BLaER1 (cell line): ENCODE measurements around the gene NR2F1.

Source experiments
- H3K27ac ChIP-seq: shearing (Covaris generic); formaldehyde crosslinking; 2 replicates; pipeline ENCODE4 v1.8.1; 2022
- H3K27me3 ChIP-seq: shearing (Covaris generic); formaldehyde crosslinking; 2 replicates; pipeline ENCODE4 v1.8.1; 2022
- H3K36me3 ChIP-seq: shearing (Covaris generic); formaldehyde crosslinking; 2 replicates; pipeline ENCODE4 v1.8.1; 2022
- H3K4me1 ChIP-seq: shearing (Covaris generic); formaldehyde crosslinking; 2 replicates; pipeline ENCODE4 v1.8.1; 2022
- H3K4me2 ChIP-seq: shearing (Covaris generic); formaldehyde crosslinking; 2 replicates; pipeline ENCODE4 v1.8.1; 2022
- H3K4me3 ChIP-seq: shearing (Covaris generic); formaldehyde crosslinking; 2 replicates; pipeline ENCODE4 v1.8.1; 2022
- H3K9ac ChIP-seq: shearing (Covaris generic); formaldehyde crosslinking; 2 replicates; pipeline ENCODE4 v1.8.1; 2022
- H3K9me3 ChIP-seq: shearing (Covaris generic); formaldehyde crosslinking; 2 replicates; pipeline ENCODE4 v1.8.1; 2022
- H4K20me1 ChIP-seq: shearing (Covaris generic); formaldehyde crosslinking; 2 replicates; pipeline ENCODE4 v1.8.1; 2022
- Cebpa-rat ChIP-seq: shearing (Covaris generic); IDR thresholded peaks from 2 replicates; pipeline ENCODE4 v1.8.1; 2022

NR2F1 gene

DNA sequence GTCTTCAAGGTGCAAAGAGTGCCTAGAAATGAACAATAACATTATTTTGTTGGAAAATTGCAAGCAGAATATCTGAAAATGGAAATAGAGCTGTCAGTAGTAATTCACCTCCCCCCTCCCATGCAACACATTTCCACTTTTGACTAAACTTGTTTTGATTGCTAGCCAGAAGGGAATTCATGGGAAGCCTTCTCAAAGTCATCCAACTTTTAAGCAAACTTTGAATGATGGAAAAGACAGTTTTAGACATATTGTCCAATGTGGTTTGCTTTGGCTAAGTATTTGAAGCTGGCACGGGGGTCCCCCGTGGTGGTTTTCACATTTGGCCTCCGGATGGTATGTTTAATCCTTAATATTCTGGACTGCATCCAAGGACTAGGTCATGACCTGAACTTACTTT is 7.5 kb downstream of the NR2F1 start:
- no peaks in the 10 kb centered on the region for H3K36me3 ChIP-seq
- H3K4me1 ChIP-seq, result no peaks in the 10 kb centered on the region
- H3K9me3 ChIP-seq, result peaks cover 24% of the 10 kb centered on the region
- peaks cover 100% of the 10 kb centered on the region for H3K27me3 ChIP-seq
- H3K4me2 ChIP-seq, result no peak overlapping the region
- H3K9ac ChIP-seq, result no peak overlapping the region
- H3K4me3 ChIP-seq, result no peak overlapping the region
- no peak for TF ChIP-seq Cebpa-rat
- H3K27ac ChIP-seq, result no peak overlapping the region
- H4K20me1 ChIP-seq, result peaks cover 82% of the 10 kb centered on the region

GRCh38 chr5:93591323-93591945 is 8.4 kb downstream of the NR2F1 start:
- Histone ChIP-seq H3K4me2 (no peak overlapping the region), H3K36me3 (no peaks in the 10 kb centered on the region), H3K4me1 (no peaks in the 10 kb centered on the region), H3K9me3 (peaks cover 33% of the 10 kb centered on the region), H4K20me1 (peaks cover 82% of the 10 kb centered on the region), H3K4me3 (no peak overlapping the region), H3K9ac (no peak overlapping the region), H3K27me3 (peaks cover 100% of the 10 kb centered on the region), H3K27ac (no peak overlapping the region)
- no peak for TF ChIP-seq Cebpa-rat

- H3K36me3 ChIP-seq, result no peaks in the 10 kb centered on the region
- TF ChIP-seq Cebpa-rat, result no peak
- H4K20me1 ChIP-seq, result peaks cover 82% of the 10 kb centered on the region
- no peak overlapping the region for H3K27ac ChIP-seq
- no peak overlapping the region for H3K4me2 ChIP-seq
- H3K4me1 ChIP-seq, result no peaks in the 10 kb centered on the region
- peaks cover 42% of the 10 kb centered on the region for H3K9me3 ChIP-seq
- peaks cover 100% of the 10 kb centered on the region for H3K27me3 ChIP-seq
- H3K4me3 ChIP-seq, result no peak overlapping the region
- H3K9ac ChIP-seq, result no peak overlapping the region
These were observed 9.9 kb downstream of the NR2F1 start for GRCh38 chr5:93592883-93593282.

GRCh38 chr5:93593476-93594131 is 10.6 kb downstream of the NR2F1 start:
- peaks cover 39% of the 10 kb centered on the region for H3K9me3 ChIP-seq
- H3K27ac ChIP-seq, result no peak overlapping the region
- H3K27me3 ChIP-seq, result peaks cover 100% of the 10 kb centered on the region
- TF ChIP-seq Cebpa-rat, result no peak
- H3K36me3 ChIP-seq, result no peaks in the 10 kb centered on the region
- no peaks in the 10 kb centered on the region for H3K4me1 ChIP-seq
- H3K4me3 ChIP-seq, result no peak overlapping the region
- H3K9ac ChIP-seq, result no peak overlapping the region
- H3K4me2 ChIP-seq, result no peak overlapping the region
- peaks cover 82% of the 10 kb centered on the region for H4K20me1 ChIP-seq

DNA sequence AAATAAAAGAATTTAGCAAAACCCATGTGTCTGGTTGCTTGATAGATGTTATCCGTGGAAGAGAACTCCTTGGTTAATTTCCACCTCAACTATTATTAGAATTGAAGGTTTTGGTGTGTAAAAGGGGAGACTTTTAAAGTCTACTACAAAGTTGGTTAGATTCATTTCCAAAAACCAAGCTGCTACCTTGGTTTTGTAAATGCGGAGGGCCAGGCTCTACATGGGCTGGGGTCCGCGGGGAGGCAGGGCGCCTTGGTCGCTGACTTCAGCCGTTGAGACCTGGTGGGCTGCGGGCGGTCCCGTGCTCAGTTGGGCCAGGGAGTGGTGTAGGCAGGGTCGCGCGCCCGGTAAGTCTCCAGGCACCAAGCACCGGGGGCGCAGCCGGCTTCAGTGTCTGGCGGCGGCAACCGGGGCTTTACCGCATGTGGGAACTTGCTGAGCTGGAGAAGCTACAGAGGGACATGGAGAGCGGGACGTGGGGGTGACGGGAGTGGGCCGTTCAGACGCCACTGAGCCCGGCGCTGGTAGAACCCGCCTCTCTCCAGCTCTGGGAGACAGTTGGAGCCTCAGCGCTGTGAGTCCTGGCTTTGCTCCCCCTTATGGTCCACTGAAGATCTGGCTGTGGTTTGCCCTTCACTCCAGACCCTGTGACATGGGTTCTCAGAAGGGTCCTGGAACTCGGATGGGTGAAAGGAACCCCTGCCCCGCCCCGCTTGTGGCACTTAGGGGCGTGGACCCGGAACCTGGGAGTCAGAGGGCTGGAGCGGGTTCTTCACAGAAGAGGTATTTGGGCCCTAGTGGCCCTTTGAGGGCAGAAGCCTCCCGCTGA is 11.8 kb downstream of the NR2F1 start:
- no peak overlapping the region for H3K27ac ChIP-seq
- H3K27me3 ChIP-seq, result peaks cover 100% of the 10 kb centered on the region
- H3K4me3 ChIP-seq, result no peak overlapping the region
- no peak overlapping the region for H3K4me2 ChIP-seq
- H3K9ac ChIP-seq, result no peak overlapping the region
- H3K36me3 ChIP-seq, result no peaks in the 10 kb centered on the region
- H3K4me1 ChIP-seq, result no peaks in the 10 kb centered on the region
- peaks cover 83% of the 10 kb centered on the region for H4K20me1 ChIP-seq
- H3K9me3 ChIP-seq, result peaks cover 40% of the 10 kb centered on the region
- no peak for TF ChIP-seq Cebpa-rat

- no peak for TF ChIP-seq Cebpa-rat
- peaks cover 86% of the 10 kb centered on the region for H4K20me1 ChIP-seq
- H3K4me1 ChIP-seq, result no peaks in the 10 kb centered on the region
- no peak overlapping the region for H3K9ac ChIP-seq
- H3K36me3 ChIP-seq, result no peaks in the 10 kb centered on the region
- peaks cover 100% of the 10 kb centered on the region for H3K27me3 ChIP-seq
- H3K27ac ChIP-seq, result no peak overlapping the region
- no peak overlapping the region for H3K4me2 ChIP-seq
- no peak overlapping the region for H3K4me3 ChIP-seq
- peaks cover 40% of the 10 kb centered on the region for H3K9me3 ChIP-seq
These were observed 12.6 kb downstream of the NR2F1 start for GRCh38 chr5:93595420-93596147.

DNA sequence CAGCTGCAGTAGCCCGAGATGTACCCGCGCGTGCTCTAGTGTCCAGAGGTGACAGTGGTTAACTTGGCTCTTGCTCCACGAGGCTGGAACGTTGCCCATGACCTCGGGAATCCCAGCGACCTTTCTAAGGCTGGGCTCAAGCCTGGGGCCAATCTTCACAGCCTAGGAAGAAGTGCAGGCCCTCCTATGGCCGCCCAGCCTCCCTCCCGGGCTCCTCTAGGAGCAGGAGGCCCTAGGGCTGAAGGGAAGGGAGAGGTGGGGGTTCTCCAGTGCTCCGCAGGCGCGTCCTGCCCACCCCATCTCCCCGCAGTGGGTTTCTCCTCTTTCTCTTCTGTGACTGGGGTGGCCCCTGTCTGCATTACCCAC is 13.3 kb downstream of the NR2F1 start:
- Histone ChIP-seq H3K9me3 (peaks cover 40% of the 10 kb centered on the region), H3K9ac (no peak overlapping the region), H3K27me3 (peaks cover 100% of the 10 kb centered on the region), H3K4me1 (no peaks in the 10 kb centered on the region), H4K20me1 (peaks cover 90% of the 10 kb centered on the region), H3K4me2 (no peak overlapping the region), H3K27ac (no peak overlapping the region), H3K4me3 (no peak overlapping the region), H3K36me3 (no peaks in the 10 kb centered on the region)
- no peak for TF ChIP-seq Cebpa-rat

- no peak overlapping the region for H3K4me2 ChIP-seq
- no peak overlapping the region for H3K9ac ChIP-seq
- no peaks in the 10 kb centered on the region for H3K4me1 ChIP-seq
- peaks cover 40% of the 10 kb centered on the region for H3K9me3 ChIP-seq
- H3K4me3 ChIP-seq, result no peak overlapping the region
- no peak for TF ChIP-seq Cebpa-rat
- H3K27ac ChIP-seq, result no peak overlapping the region
- H3K27me3 ChIP-seq, result peaks cover 100% of the 10 kb centered on the region
- H3K36me3 ChIP-seq, result no peaks in the 10 kb centered on the region
- peaks cover 90% of the 10 kb centered on the region for H4K20me1 ChIP-seq
These were observed 13.9 kb downstream of the NR2F1 start for GRCh38 chr5:93596676-93597490.
